OCI-LY7 (cell line): ENCODE results near the gene MPL.

ENCODE experiments used
- EZH2phosphoT487 ChIP-seq: fragments of 200-600 bp; sonication (generic); IDR thresholded peaks from 2 replicates; pipeline ENCODE4 v1.6.1; 2018; ENCODE audit warnings: low read depth, borderline replicate concordance, mild to moderate bottlenecking, mixed run types, antibody characterized with exemption, low read length, moderate library complexity, mixed read lengths
- TF ChIP-seq, protein P1 (sequence below): fragments of 200-600 bp; sonication (generic); conservative IDR thresholded peaks from 2 replicates; pipeline ENCODE4 v1.5.1; 2014; ENCODE audit warnings: mild to moderate bottlenecking, antibody characterized with exemption, low read length, moderate library complexity, mixed read lengths

DNA sequence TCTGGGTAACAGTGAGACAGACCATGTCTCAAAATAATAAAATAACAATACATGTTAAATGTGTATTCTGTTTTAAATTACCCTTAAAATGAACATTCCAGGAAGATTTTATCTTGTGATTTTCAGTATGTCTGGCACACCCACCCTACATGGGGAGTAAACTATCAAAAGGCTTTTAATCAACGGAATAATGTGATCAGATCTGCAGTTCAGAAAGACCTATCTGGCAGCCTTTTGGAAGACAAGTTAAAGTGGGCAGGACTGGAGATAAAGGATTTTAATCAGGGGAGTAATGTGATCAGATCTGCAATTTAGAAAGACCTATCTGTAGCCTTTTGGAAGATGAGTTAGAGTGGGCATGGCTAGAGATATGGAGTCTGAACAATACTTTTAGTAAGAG is 41.9 kb downstream of the MPL start:
- TF ChIP-seq, protein P1, sequence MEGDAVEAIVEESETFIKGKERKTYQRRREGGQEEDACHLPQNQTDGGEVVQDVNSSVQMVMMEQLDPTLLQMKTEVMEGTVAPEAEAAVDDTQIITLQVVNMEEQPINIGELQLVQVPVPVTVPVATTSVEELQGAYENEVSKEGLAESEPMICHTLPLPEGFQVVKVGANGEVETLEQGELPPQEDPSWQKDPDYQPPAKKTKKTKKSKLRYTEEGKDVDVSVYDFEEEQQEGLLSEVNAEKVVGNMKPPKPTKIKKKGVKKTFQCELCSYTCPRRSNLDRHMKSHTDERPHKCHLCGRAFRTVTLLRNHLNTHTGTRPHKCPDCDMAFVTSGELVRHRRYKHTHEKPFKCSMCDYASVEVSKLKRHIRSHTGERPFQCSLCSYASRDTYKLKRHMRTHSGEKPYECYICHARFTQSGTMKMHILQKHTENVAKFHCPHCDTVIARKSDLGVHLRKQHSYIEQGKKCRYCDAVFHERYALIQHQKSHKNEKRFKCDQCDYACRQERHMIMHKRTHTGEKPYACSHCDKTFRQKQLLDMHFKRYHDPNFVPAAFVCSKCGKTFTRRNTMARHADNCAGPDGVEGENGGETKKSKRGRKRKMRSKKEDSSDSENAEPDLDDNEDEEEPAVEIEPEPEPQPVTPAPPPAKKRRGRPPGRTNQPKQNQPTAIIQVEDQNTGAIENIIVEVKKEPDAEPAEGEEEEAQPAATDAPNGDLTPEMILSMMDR: no peak
- no peak for TF ChIP-seq EZH2phosphoT487
